Mesothelial cell of epicardium (in vitro differentiated cells): ENCODE data around the gene VCPKMT. TPM values are rescaled to one million over a fixed set of nuclear protein-coding genes. Genes with fewer than 3 reads are reported as not detected.

Experiments
- DNase-seq, 2 experiments: peaks; one replicate each; pipeline ENCODE4 v3.0.0; 2021; ENCODE audit warnings: low spot score in 2 of 2; ENCODE audit not compliant: unreplicated experiment in 2 of 2
- H3K27ac Mint-ChIP-seq: 2 replicates; pipeline ENCODE4 v1.8.0; 2021; ENCODE audit warnings: mixed read lengths
- H3K27me3 Mint-ChIP-seq: 2 replicates; pipeline ENCODE4 v1.8.0; 2021; ENCODE audit warnings: low read depth, mixed read lengths
- H3K36me3 Mint-ChIP-seq: 2 replicates; pipeline ENCODE4 v1.8.0; 2021; ENCODE audit warnings: mixed read lengths
- H3K4me1 Mint-ChIP-seq: 2 replicates; pipeline ENCODE4 v1.8.0; 2021; ENCODE audit warnings: mixed read lengths
- H3K4me3 Mint-ChIP-seq: 2 replicates; pipeline ENCODE4 v1.8.0; 2021; ENCODE audit warnings: mild to moderate bottlenecking, moderate library complexity, mixed read lengths
- H3K9me3 Mint-ChIP-seq: 2 replicates; pipeline ENCODE4 v1.8.0; 2021; ENCODE audit warnings: mixed read lengths
- total RNA-seq: library from RNA; stranded (reverse); gene quantifications from 3 replicates; pipeline ENCODE4 v1.2.1, GENCODE V29; 2021
- TF ChIP-seq, protein P1 (sequence below): fragments of 200-600 bp; sonication (generic); IDR thresholded peaks from one replicate; pipeline ENCODE4 v1.5.0; 2021; ENCODE audit warnings: antibody characterized with exemption; ENCODE audit not compliant: unreplicated experiment

Gene VCPKMT
- total RNA-seq, 1 donor from 2014 or later: 14.0 TPM

DNA sequence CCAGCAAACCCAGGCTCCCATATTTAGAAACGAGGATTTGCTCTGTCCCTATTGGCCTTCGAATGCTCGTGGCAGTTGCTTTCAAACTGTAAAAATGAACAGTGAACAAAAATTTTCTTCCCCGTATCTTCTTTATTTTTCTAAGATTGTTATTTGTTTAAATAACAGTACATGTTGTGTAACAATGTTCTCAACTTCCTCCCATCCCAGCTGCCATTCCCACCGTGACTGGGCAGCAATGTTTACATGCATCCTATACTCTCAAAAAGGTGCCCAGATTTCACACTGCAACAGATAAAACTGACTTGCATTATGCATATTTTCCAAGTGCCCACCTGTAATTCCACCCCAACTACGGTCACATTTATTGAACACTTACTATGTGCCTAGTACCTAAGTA lies 12.8 kb downstream of the VCPKMT start:
- Mint-ChIP-seq H3K27me3 (no peaks in the 10 kb centered on the region), H3K4me1 (no peaks in the 10 kb centered on the region), H3K27ac (no peak overlapping the region), H3K9me3 (no peaks in the 10 kb centered on the region), H3K36me3 (peaks cover 7% of the 10 kb centered on the region), H3K4me3 (no peak overlapping the region)
- no peak for DNase-seq
- TF ChIP-seq, protein P1, sequence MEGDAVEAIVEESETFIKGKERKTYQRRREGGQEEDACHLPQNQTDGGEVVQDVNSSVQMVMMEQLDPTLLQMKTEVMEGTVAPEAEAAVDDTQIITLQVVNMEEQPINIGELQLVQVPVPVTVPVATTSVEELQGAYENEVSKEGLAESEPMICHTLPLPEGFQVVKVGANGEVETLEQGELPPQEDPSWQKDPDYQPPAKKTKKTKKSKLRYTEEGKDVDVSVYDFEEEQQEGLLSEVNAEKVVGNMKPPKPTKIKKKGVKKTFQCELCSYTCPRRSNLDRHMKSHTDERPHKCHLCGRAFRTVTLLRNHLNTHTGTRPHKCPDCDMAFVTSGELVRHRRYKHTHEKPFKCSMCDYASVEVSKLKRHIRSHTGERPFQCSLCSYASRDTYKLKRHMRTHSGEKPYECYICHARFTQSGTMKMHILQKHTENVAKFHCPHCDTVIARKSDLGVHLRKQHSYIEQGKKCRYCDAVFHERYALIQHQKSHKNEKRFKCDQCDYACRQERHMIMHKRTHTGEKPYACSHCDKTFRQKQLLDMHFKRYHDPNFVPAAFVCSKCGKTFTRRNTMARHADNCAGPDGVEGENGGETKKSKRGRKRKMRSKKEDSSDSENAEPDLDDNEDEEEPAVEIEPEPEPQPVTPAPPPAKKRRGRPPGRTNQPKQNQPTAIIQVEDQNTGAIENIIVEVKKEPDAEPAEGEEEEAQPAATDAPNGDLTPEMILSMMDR: no peak

DNA sequence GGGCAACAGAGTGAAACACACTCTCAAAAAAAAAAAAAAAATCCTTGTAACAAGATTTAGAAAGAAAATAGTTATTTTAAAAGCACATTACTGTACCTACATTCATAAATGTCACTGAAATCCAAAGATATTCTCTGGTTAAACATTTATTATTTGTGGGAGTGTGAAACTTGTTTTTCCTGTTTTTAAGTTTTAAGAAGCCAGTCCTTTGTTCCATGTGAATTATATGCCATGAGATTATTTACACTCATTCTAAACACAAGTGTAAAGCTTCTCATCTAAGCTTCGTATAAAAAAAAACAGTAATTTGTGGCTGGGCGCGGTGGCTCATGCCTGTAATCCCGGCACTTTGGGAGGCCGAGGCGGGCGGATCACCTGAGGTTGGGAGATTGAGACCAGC lies 15.0 kb downstream of the VCPKMT start:
- H3K4me1 Mint-ChIP-seq: no peaks in the 10 kb centered on the region
- DNase-seq: no peak
- H3K36me3 Mint-ChIP-seq: no peaks in the 10 kb centered on the region
- TF ChIP-seq, protein P1: no peak
- H3K27me3 Mint-ChIP-seq: no peaks in the 10 kb centered on the region
- H3K27ac Mint-ChIP-seq: no peak overlapping the region
- H3K9me3 Mint-ChIP-seq: no peaks in the 10 kb centered on the region
- no peak overlapping the region for H3K4me3 Mint-ChIP-seq

DNA sequence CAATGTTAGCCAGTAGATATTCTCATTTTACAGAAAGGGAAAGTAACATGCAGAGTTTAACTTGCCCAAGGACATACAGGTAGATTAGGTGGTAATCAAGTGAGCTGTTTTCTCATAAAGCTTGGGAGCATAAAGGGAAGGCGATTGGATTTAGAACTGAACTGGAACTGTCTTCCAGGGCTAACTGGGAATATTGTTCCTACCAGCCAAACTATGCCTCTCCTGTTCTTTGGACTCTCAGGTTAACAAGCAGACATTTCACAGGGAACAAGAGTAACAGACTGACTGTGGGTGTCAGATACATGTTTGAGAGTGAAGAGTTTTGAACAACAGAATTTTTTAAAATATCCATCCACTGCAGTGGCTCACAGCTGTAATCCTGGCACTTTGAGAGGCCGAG lies 15.6 kb downstream of the VCPKMT start:
- no peak overlapping the region for H3K4me3 Mint-ChIP-seq
- H3K36me3 Mint-ChIP-seq: peaks cover under 1% of the 10 kb centered on the region
- DNase-seq: no peak
- no peaks in the 10 kb centered on the region for H3K9me3 Mint-ChIP-seq
- H3K27me3 Mint-ChIP-seq: no peaks in the 10 kb centered on the region
- H3K27ac Mint-ChIP-seq: no peak overlapping the region
- TF ChIP-seq, protein P1: no peak
- no peaks in the 10 kb centered on the region for H3K4me1 Mint-ChIP-seq

DNA sequence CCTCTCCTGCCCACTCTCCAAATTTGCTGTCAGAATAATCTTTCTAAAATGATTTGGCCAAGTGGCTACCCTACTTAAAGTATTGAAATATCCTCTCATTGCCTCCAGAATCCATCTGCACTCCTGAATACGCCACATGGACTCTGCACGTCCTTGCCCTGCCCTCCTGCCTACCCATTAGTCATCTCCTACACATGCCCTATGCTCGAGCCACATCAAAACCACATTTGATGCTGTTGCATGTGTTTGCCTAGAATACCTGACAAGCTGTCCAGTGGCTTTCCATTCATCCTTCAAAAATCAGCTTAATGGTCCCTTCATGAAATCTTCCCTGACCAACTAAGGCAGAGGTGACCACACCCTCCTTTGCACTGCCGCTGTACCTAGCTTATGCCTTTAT lies 17.0 kb downstream of the VCPKMT start:
- Mint-ChIP-seq H3K9me3 (no peaks in the 10 kb centered on the region), H3K27me3 (no peaks in the 10 kb centered on the region), H3K36me3 (peaks cover 3% of the 10 kb centered on the region), H3K4me3 (no peak overlapping the region), H3K27ac (no peak overlapping the region), H3K4me1 (no peaks in the 10 kb centered on the region)
- no peak for DNase-seq
- TF ChIP-seq, protein P1: no peak

DNA sequence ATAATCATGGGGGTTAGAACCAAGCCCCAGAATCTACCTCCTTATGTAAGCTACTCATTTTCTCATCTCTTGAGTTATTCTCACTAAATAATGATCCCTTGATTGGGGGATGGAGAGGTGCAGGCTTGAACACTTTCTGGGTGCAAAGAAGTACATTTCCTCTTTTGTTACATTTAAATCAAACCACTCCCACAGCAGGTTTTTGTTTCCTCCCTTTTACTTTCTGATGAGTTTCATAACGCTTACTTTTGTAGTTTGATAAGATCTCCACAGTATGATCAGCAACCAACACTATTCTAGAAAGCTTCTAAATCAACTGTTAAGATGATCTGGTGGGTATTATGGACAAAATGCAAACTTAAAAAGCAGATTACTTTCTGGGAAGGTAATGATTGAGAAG lies 20.5 kb downstream of the VCPKMT start:
- H3K9me3 Mint-ChIP-seq: no peaks in the 10 kb centered on the region
- no peak overlapping the region for H3K27ac Mint-ChIP-seq
- no peaks in the 10 kb centered on the region for H3K27me3 Mint-ChIP-seq
- H3K4me3 Mint-ChIP-seq: no peak overlapping the region
- TF ChIP-seq, protein P1: no peak
- no peak for DNase-seq
- peaks cover 8% of the 10 kb centered on the region for H3K4me1 Mint-ChIP-seq
- H3K36me3 Mint-ChIP-seq: peaks cover 3% of the 10 kb centered on the region
